Activated CD8-positive, alpha-beta memory T cell treated with anti-CD3 and anti-CD28 coated beads for 1 hour (primary cell): ENCODE measurements around the gene DOK7.
"Not testable (repeated sequence)": the region's sequence is repeated elsewhere in the genome, so short reads cannot be mapped to it uniquely, and the experiment has no call there.

ENCODE experiments used
- DNase-seq, 2 donors: peaks; one replicate each; pipeline ENCODE4 v3.0.0-alpha.2; 2020; ENCODE audit warnings: low read depth in 1 of 2; ENCODE audit errors: extremely low read depth in 1 of 2

DOK7 gene

GRCh38 chr4:3500634-3501101, 37.6 kb downstream of the DOK7 start:
- DNase-seq, result no peak

GRCh38 chr4:3501126-3501824, 38.2 kb downstream of the DOK7 start:
- no peak for DNase-seq

- DNase-seq, result no peak
Observed at GRCh38 chr4:3501825-3502425, 38.8 kb downstream of the DOK7 start.

GRCh38 chr4:3502941-3503936, 40.1 kb downstream of the DOK7 start:
- DNase-seq, result no peak

GRCh38 chr4:3505231-3505630, 42.1 kb downstream of the DOK7 start:
- DNase-seq, result no peak

- DNase-seq, result no peak
Observed at GRCh38 chr4:3508542-3508941, 45.4 kb downstream of the DOK7 start.

- DNase-seq, result no peak
Observed at GRCh38 chr4:3510481-3510880, 47.4 kb downstream of the DOK7 start.

- no peak for DNase-seq
Observed at GRCh38 chr4:3511187-3511586, 48.1 kb downstream of the DOK7 start.

- not testable (repeated sequence) for DNase-seq
Observed at GRCh38 chr4:3511601-3512000, 48.5 kb downstream of the DOK7 start.

- no peak for DNase-seq
Observed at GRCh38 chr4:3512279-3512678, 49.2 kb downstream of the DOK7 start.

GRCh38 chr4:3512719-3513118, 49.6 kb downstream of the DOK7 start:
- no peak for DNase-seq

GRCh38 chr4:3513807-3514206, 50.7 kb downstream of the DOK7 start:
- no peak for DNase-seq

- no peak for DNase-seq
Observed at GRCh38 chr4:3514221-3514780, 51.2 kb downstream of the DOK7 start.

GRCh38 chr4:3514806-3515501, 51.8 kb downstream of the DOK7 start:
- DNase-seq, result no peak

GRCh38 chr4:3515646-3516045, 52.5 kb downstream of the DOK7 start:
- DNase-seq, result no peak

- no peak for DNase-seq
Observed at GRCh38 chr4:3516061-3516835, 53.1 kb downstream of the DOK7 start.

GRCh38 chr4:3516836-3517730, 54.0 kb downstream of the DOK7 start:
- no peak for DNase-seq

- no peak for DNase-seq
Observed at GRCh38 chr4:3517731-3518510, 54.8 kb downstream of the DOK7 start.
